Stimulated activated CD8-positive, alpha-beta memory T cell treated with anti-CD3 and anti-CD28 coated beads, Interleukin-4, amount 100 ng/mL, for 48 hours (primary cell): Measurements from ENCODE around the gene CHRM1.
"Not testable (repeated sequence)": the region's sequence is repeated elsewhere in the genome, so short reads cannot be mapped to it uniquely, and the experiment has no call there.

ENCODE experiments used
- DNase-seq: peaks from one replicate; pipeline ENCODE4 v3.0.0-alpha.2; 2020

The CHRM1 gene, protein sequence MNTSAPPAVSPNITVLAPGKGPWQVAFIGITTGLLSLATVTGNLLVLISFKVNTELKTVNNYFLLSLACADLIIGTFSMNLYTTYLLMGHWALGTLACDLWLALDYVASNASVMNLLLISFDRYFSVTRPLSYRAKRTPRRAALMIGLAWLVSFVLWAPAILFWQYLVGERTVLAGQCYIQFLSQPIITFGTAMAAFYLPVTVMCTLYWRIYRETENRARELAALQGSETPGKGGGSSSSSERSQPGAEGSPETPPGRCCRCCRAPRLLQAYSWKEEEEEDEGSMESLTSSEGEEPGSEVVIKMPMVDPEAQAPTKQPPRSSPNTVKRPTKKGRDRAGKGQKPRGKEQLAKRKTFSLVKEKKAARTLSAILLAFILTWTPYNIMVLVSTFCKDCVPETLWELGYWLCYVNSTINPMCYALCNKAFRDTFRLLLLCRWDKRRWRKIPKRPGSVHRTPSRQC

DNA sequence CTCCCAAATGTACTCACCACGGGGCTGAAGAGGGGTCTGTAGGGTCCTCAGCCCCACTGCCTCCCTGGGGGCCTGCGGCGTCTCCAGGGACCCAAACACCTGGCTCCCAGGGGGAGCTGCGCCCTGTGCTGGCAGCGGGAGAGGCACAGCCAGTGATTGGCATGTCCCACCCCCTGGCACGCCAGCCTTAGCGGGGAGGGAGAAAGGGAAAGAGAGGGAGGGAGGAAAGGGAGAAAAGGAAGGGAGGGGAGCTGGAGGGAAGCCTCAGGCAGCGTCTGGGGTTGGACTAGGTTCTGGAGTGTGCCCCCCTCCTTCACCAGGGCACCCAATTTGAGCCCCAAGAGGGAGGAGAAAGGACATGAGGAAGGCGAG is at the start of gene CHRM1:
CHRM1 (minus strand) TSS at position 163 of the 372 bp plus-strand sequence. CDS start 10,263 bp downstream, outside the sequence.
- DNase-seq, result no peak

DNA sequence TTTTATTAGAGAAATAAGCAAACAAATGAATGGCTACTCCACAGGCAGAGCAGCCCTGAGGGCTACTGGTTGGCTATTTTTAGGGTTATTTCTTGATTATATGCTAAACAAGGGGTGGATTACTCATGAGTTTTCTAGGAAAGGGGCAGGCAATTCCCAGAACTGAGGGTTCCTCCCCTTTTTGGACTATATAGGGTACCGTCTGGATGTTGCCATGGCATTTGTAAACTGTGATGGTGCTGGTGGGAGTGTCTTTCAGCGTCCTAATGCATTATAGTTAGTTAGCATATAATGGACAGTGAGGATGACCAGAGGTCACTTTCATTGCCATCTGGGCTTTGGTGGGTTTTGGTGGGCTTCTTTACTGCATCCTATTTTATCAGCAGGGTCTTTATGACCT is 44.4 kb upstream of the CHRM1 start:
- no peak for DNase-seq

DNA sequence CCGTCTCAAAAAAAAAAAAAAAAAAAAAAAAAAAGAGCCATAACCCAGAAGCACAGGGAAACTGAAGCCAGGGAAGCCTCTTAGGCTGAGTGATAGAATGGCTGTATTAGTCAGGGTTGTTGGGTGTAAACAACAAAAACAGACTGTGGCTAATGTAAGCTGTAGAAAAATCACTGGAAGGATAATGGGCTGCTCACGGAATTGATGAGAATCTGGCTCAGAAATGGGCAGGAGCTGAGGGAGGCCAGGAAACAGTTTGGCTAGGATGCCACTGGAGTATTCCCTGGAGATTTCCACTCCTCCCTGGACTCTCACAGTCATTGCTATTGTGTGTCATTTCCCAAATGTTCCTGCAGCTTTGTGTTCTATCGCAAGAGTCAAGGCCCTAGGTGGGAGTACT is 41.2 kb upstream of the CHRM1 start:
- DNase-seq, result no peak

DNA sequence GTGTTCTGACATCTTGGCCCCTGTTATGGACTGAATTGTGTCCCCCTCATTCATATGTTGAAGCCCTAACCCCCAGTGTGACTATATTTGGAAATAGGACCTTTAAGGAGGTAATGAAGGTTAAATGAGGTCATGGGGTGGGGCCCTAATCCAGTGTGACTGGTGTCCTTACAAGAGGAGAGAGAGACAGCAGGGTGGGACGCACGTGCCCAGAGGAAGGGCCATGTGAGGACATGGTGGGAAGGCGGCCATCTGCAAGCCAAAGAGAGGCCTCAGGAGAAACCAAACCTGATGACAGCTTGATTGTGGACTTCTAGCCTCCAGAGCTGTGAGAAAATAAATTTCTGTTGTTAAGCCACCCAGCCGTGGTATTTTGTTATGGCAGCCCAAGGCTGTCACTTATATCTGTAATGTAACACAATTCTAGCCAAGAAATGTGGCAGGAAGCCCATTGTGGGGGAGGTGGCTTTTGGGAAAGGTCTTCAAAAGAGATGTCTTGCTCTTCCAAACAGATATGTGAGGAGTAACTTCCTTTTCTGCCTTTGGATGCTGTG is 39.9 kb upstream of the CHRM1 start:
- no peak for DNase-seq

DNA sequence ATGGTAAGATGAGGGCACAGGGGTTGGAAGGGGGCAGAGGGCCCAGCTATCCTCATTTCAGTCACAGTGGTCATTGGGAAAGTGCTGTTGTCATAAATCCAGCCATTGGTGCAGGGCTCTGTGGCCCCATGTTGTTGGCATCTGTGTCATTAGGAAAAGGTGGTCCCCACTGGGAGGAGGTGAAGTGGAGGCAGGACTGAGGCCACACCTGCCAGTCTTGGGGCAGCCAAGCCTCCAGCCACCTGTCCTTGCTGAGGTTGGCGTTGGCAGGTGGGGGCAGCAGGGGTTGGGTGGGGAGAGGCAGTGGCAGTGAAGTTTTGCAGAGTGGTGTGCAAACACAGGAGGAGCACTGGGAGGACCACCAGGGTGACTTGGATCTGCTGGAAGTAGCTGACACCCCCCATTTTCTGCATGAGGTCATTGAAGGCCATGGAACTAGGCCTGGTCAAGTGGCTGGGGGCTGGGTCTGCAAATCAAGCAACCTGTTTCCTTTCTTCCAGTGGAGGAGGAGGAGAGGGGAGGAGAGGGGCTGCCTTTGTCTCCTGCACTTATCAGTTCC is 38.3 kb upstream of the CHRM1 start:
- no peak for DNase-seq

DNA sequence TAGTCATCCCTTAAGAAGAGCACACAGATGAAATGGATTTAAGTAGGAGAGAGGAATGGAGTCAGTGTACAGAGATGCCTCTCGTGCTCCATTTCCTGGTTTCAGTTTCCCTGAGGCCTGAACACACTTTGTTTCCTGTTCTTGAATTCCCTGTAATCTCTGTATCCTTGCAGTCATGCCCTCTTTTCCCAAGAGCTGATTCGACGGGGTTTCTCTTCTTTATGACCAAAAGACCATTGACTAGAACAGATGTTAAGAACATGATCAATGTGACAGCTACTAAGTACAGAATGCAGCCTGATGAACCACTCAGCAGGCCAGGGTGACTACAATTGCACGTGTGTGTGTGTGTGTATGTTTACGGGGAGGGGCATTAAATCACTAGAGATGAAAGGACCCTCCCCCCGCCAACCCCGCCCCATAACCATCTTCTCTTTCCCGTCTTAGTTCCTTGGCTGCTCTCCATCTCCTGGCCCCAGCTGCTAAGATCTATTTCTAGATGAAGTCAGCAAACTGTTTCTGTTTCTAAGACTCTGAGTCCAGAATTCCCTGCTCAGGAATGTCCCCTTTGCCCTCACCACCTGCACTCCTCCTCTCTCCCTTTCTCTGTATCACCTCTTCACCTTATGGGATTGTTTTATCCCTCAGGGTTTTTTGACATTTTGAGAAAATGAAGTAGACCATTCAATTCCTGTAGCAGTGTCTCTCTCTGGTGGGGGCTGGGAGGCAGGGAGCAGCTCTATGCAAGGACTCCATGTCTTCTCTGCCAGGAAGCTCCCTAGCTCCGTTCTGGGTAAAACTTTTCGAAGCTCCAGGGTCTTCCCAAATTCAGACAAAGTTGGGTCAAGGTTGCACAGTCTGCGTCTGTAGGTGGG is 37.6 kb upstream of the CHRM1 start:
- no peak for DNase-seq

DNA sequence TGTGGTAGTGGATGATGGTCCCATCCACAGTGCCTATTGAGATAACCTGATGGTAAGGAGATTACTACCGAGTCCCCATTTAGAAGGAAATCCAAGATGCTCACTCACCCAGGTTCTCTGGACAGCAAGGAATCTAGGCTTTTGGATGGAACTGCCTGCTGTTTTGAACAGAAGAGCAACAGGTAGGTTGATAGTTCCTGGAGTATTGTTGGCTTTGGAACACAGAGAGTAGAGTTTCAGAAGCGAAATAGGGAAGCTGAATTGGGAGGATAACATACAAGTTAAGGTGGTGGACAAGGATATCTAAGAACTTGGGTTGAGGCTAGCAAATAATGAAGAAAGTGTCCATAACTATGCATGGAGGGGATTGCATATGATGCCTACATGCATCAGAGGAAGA is 36.0 kb upstream of the CHRM1 start:
- no peak for DNase-seq

DNA sequence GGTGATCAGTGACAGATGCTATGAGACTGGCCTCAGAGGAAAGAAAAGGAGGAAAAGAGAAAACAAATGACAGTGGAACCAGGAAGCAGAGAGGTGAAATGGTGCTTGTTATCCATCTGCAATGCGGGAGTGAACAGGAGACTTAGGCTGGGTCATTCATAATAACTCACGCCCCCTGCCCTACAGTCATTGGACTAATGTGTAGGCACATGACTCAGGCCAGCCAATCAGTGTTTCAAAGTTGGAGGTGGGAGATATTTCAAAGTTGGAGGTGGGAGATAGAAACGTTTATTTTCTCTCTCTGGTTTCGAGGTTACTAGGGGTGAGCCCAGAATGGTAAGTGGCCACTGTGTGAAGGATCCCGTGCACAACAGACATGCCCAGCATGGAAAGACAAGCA is 33.3 kb upstream of the CHRM1 start:
- DNase-seq, result no peak

DNA sequence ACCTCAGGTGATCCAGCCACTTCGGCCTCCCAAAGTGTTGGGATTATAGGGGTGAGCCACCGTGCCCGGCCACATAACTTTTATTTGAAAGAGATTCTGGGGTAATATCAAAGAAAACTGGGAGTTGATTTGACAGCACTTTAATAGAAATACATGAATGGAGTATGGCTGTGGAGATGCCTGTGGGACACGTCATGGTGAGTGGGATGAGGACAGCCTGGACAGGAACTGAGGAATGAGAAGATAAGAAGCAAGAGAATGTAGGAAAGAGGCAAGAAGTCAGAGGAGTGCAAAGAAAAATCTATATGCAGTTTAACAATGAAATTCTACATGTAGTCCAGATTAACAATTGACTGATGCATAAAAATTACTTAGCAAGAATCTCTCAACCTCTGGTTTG is 32.6 kb upstream of the CHRM1 start:
- DNase-seq, result no peak

DNA sequence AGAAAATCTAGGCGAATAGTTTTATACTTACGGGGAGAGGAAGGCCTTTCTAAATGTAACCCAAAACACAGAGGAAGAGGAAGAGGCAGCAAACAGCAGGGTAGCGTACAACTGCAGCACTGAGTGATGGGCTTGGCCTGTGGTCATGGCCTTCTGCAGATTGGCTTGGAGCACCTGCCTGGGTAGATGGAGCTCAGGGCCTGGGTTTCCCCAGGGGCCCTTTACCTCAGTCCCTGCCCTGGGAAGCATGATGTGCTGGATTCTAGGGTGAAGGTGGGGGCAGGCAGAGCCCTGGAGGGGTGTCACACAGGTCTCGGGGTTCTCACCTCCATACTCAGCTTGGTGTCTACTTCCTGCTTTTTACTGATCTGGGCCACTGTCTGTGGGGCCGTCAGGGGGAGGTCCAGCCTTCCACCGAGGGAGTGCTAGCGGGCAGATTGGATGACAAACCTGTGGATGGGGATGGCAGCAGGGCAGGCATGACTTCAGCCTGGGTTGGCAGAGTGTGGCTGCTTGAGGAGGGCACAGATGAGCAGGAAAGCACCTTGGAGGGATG is 27.7 kb upstream of the CHRM1 start:
- no peak for DNase-seq

DNA sequence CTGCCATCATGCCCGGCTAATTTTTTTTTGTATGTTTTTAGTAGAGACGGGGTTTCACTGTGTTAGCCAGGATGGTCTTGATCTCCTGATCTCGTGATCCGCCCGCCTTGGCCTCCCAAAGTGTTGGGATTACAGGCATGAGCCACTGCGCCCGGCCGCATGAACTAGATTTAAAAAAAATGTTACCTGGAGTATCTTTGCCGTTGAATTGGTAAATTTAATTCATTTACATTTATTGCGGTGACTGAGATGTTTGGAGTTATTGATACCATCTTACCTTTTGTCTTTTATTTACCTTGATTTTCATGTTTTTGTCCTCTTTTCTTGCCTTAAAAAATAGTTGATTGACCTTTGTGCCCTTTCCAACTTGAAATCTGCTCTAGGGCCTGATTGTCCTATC is 24.4 kb upstream of the CHRM1 start:
- DNase-seq, result not testable (repeated sequence)

DNA sequence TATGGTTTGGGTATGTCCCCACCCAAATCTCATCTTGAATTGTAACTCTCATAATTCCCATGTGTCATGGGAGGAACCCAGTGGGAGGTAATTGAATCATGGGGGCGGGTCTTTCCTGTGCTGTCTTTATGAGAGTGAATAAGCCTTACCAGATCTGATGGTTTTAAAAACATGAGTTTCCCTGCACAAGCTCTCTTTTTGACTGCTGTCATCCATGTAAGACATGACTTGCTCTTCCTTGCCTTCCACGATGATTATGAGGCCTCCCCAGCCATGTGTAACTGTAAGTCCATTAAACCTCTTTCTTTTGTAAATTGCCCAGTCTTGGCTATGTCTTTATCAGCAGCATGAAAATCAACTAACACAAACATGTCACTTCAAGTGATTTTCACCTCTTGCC is 16.4 kb upstream of the CHRM1 start:
- not testable (repeated sequence) for DNase-seq

DNA sequence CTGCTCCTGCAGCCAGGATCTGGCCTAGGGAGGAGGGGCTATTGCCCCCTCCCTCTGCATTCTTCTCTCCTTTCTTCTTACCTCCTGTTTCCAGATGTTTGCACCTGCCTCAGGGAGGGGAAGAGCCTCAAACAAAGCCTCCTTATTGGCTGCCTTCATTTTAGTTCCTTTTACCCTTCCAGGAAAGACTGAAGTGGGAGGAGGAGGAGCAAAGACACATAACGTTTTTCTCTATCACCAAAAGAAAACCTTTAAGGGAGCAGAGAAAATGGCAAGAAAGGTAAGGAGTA is 13.3 kb upstream of the CHRM1 start:
- no peak for DNase-seq

DNA sequence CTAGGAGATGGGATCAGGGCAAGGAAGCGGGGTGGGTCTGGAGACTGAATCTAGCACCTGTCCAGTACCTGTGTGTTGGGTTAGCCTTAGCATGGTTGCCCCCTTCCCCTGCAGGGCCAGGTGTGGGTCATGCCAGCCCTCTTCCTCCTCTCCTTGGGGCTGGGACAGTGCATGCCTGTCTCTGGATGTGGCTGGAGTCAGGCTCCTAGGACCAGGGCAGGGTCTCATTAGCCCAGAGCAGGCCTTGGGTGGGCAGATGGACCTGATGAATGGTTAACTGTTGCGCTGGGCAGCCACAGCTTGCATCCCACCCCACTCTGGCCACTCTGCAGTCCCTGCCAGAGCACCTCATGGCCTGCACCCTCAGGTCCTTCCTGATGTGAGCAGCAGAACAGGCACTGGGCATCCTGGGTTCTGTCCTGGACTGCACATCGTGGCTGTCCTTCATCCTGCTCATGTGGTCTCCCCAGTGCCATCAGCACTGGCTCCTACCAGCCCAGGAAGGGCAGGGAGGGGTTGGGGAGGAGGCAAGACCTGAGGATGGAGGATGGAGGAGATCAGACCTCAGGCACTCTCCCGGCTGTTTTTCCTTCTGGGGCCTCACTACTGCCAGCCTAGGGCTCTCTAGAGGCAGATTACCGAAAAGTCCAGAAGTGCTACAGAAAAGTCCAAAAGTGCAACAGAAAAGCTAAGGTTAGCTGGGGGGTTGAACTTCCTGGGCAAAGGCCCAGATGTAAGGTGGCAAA is 12.8 kb upstream of the CHRM1 start:
- no peak for DNase-seq

DNA sequence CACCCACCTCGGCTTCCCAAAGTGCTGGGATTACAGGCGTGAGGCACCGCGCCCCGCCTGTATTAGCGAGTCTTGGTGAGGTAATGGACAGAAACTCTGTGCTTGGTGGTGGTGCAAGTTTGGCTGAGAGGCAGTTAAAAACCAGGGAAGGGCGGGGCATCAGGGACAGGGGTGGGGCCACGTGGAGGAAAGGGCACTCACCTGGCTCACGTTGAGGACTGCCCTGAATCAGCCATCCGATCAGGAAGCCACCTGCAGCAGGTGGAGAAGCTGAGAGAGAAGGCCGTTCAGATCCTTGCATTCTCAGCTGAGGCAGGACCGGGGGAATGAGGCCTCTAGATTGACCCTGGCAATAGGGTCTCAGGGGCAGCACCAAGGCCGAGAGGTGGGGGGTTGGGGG is 12.1 kb upstream of the CHRM1 start:
- DNase-seq, result no peak

DNA sequence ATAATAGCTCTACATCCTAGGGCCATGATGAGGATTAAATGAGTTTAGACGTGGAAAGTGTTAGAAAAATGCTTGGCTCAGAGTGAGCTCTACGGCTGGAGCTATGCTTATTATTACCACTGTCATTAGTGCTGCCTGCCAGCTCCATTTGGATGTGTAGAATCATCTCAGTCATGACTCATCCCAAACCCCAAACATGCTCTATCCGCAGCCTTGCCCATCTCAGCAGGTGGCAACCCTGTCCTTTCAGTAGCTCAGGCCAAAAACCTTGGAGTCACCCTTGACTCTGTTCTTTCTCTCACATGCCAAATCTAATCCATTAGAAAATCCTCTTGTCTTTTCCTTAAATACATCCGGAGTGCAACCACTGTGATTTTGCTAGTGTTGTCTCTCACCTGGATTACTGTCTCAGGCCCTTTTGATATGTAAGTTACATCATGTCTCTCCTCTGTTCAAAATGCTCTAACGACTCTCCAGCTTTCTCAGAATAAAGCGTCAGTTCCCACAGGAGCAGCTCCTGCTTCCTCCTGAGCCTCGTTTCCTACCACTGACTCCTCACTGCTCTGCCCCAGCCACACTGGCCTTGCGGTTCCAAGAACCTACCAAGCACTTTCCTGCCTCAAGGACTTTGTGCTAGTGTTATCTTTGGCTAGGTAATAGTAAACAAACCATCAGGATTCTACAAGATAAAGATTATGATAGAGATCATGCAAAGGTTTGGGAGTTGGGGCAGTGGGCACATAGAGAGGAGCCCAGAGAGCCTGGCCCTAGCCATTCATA is 10.5 kb upstream of the CHRM1 start:
- no peak for DNase-seq

DNA sequence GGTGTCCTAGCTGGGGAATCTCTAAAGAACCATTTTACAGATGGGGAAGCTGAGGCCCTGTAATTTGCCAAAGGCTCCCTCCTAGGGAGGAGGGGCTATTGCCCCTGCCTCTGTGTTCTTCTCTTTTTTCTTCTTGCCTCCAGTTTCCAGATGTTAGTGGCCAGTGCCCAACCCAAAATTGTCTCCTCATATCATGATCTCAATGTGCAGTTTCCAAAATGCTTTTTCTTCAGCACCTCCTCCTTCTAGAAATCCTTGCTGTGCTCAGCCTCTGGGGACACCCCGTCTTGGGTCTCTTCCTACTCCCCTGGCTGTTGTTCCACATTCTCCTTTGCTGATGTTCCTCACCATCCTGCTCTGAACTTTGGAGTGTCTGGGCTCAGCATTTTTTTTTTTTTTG is 9.5 kb upstream of the CHRM1 start:
- no peak for DNase-seq

DNA sequence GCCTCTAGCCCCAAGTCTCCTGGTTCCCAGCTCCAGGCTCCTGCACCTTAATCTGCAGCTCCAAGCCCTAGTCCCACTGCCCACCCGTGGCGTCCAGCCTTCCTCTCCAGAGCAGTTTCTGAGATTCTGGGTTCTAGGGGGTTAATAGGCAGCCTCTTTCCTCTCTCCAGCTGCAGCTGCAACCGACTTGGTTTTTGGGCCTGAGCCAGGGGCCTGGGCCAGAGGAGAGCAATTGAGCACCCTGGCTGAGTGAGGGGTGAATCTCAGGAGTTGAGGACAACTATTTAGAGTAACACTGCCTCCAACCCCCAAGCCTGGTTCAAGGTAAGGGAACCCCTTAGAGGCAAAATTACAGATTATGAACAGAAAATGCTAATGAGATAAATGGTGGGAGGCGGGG is 9.0 kb upstream of the CHRM1 start:
- no peak for DNase-seq

DNA sequence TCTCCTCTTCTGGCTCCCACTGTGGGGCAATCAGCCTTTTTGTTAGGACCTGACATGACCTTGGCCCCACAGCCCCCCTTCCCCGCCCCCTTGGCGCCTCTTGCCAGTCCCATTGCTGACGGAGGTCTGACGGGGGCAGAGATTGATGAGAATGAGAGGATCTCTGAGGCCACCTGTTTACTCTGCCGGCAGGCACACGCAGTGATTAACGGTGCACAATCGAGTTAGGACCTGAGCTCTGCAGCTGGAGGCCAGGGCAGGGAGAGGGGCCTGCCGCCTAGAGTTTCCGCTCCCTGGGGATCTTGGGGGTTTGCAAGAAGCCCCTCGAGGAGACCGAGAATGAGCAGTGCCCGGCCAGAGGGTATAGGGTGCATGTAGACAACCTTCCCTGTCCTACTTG is 6.8 kb upstream of the CHRM1 start:
- DNase-seq, result no peak

DNA sequence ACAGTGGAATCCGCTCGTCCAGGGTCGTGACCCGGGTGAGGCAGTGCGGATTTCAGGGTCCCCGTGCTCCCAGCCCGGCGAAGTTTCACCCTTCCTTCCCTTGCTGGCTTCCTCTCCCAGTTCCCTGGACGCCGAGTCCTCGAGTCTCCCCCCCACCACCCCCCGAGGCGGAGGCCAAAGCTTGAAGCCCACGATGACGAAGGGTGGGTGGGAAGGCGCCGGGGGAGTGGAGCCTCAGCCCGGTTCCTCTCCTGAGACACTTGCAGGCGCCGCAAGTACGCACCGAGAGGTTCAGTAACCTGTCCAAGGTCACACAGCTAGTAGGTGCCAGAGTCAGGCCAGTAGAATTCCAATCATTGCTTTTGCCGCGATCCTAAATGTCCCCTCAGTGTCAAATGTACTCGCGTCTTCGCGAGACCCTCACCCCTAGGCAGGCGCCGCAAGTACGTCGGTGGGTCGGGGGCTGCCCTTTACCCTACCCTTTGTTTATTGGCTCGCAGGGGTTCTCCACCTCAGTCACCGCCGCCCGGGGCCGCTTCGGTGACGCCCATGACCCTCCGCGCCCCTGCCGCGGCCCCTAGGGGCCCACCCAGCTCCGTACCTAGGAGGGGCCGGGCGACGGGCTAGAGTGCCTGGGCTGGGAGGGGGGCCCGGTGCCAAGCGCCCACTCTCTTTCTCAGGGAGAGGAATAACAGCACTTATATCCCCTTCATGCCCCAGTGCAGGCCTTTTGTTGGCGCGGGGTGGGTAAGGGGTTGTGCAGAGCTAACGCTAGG is 5.7 kb upstream of the CHRM1 start:
- DNase-seq, result no peak
